Hindlimb muscle (tissue), 1 donor: ENCODE data around the gene MMP28. TPM values are rescaled to one million over a fixed set of nuclear protein-coding genes. Genes with fewer than 3 reads are reported as not detected.

Experiments
- DNase-seq: peaks from one replicate; pipeline ENCODE4 v3.0.0-alpha.2; 2013
- polyA plus RNA-seq: library from polyadenylated mRNA; unstranded; fragments of 120-200 nt; gene quantifications from one replicate; pipeline ENCODE4 v1.2.1, GENCODE V29; 2013; ENCODE audit not compliant: insufficient read length

The MMP28 gene
- polyA plus RNA-seq, 1 donor = 4.5 TPM

GRCh38 chr17:35742896-35743477, 52.5 kb downstream of the MMP28 start:
- no peak for DNase-seq

GRCh38 chr17:35742496-35742895, 52.9 kb downstream of the MMP28 start:
- DNase-seq = no peak

- DNase-seq = no peak
Observed at GRCh38 chr17:35740997-35741931, 54.2 kb downstream of the MMP28 start.

GRCh38 chr17:35740216-35740615, 55.2 kb downstream of the MMP28 start:
- no peak for DNase-seq

GRCh38 chr17:35738519-35739133, 56.8 kb downstream of the MMP28 start:
- no peak for DNase-seq

GRCh38 chr17:35736236-35736635, 59.2 kb downstream of the MMP28 start:
- DNase-seq = no peak

- DNase-seq = no peak
Observed at GRCh38 chr17:35735036-35735805, 60.2 kb downstream of the MMP28 start.

- no peak for DNase-seq
Observed at GRCh38 chr17:35734396-35734795, 61.0 kb downstream of the MMP28 start.

- DNase-seq = no peak
Observed at GRCh38 chr17:35733366-35733765, 62.1 kb downstream of the MMP28 start.

- DNase-seq = no peak
Observed at GRCh38 chr17:35732806-35733136, 62.7 kb downstream of the MMP28 start.

- no peak for DNase-seq
Observed at GRCh38 chr17:35731917-35732805, 63.3 kb downstream of the MMP28 start.

- DNase-seq = peak; percentile 43
Observed at GRCh38 chr17:35731239-35731916, 64.1 kb downstream of the MMP28 start, which contains the start of gene RASL10B. RASL10B (plus strand) TSS chr17:35731639; CDS start chr17:35735185, 3,546 bp downstream.

GRCh38 chr17:35730400-35731005, 64.9 kb downstream of the MMP28 start:
- DNase-seq = no peak

GRCh38 chr17:35729405-35729833, 66.0 kb downstream of the MMP28 start:
- no peak for DNase-seq

GRCh38 chr17:35728551-35728950, 66.9 kb downstream of the MMP28 start:
- DNase-seq = no peak

- DNase-seq = no peak
Observed at GRCh38 chr17:35727635-35728034, 67.8 kb downstream of the MMP28 start.

GRCh38 chr17:35726953-35727460, 68.4 kb downstream of the MMP28 start:
- no peak for DNase-seq

GRCh38 chr17:35726127-35726952, 69.1 kb downstream of the MMP28 start:
- no peak for DNase-seq

GRCh38 chr17:35725802-35726126, 69.7 kb downstream of the MMP28 start:
- DNase-seq = no peak

- no peak for DNase-seq
Observed at GRCh38 chr17:35725058-35725457, 70.4 kb downstream of the MMP28 start.
